Subcutaneous abdominal adipose tissue (tissue), 5 donors: Measurements from ENCODE around the gene ERLEC1.
A peak's percentile ranks its signal among the peaks of the same experiment; 100 is the strongest.

Experiments
- H3K27ac ChIP-seq: one replicate; pipeline ENCODE4 v1.7.0; 2013; ENCODE audit warnings: low read depth, mild to moderate bottlenecking, inconsistent platforms, low read length, moderate library complexity
- H3K27me3 ChIP-seq, 5 donors: one replicate each; pipeline ENCODE4 v1.7.0; 2013; ENCODE audit warnings: low read length in 5 of 5, inconsistent platforms in 1 of 5; ENCODE audit not compliant: control insufficient read depth in 5 of 5, insufficient read depth in 4 of 5
- H3K36me3 ChIP-seq, 5 donors: one replicate each; pipeline ENCODE4 v1.7.0; 2013; ENCODE audit warnings: low read length in 5 of 5; ENCODE audit not compliant: control insufficient read depth in 5 of 5, insufficient read depth in 5 of 5
- H3K4me1 ChIP-seq, 5 donors: one replicate each; pipeline ENCODE4 v1.7.0; 2013; ENCODE audit warnings: low read length in 5 of 5, mild to moderate bottlenecking in 3 of 5, moderate library complexity in 1 of 5; ENCODE audit not compliant: control insufficient read depth in 5 of 5, insufficient read depth in 5 of 5
- H3K4me3 ChIP-seq, 5 donors: one replicate each; pipeline ENCODE4 v1.7.0; 2013; ENCODE audit warnings: low read length in 5 of 5, low read depth in 1 of 5
- H3K9ac ChIP-seq, 5 donors: one replicate each; pipeline ENCODE4 v1.7.0; 2013; ENCODE audit warnings: low read length in 5 of 5, mild to moderate bottlenecking in 4 of 5, moderate library complexity in 3 of 5
- H3K9me3 ChIP-seq, 5 donors: one replicate each; pipeline ENCODE4 v1.7.0; 2013; ENCODE audit warnings: low read length in 5 of 5; ENCODE audit not compliant: control insufficient read depth in 5 of 5
- donor health status: healthy.
- donor health status: healthy.
- donor health status: healthy.
- donor health status: healthy.
- donor health status: healthy.

Gene ERLEC1

GRCh38 chr2:53780056-53780455 lies 6.8 kb upstream of the ERLEC1 start:
- Histone ChIP-seq H3K36me3 (no peaks in the 10 kb centered on the region), H3K4me1 (peaks cover 0 to 6% (median 3%) of the 10 kb centered on the region in 5 donors), H3K27ac (no peak overlapping the region), H3K9ac (no peak overlapping the region), H3K27me3 (no peaks in the 10 kb centered on the region), H3K9me3 (no peaks in the 10 kb centered on the region), H3K4me3 (no peak overlapping the region)

- no peaks in the 10 kb centered on the region for H3K36me3 ChIP-seq
- no peak overlapping the region for H3K4me3 ChIP-seq
- no peaks in the 10 kb centered on the region for H3K27me3 ChIP-seq
- H3K4me1 ChIP-seq, result peaks cover 3 to 25% (median 23%) of the 10 kb centered on the region in 5 donors
- H3K9me3 ChIP-seq, result no peaks in the 10 kb centered on the region
- H3K9ac ChIP-seq, result no peak overlapping the region
- no peak overlapping the region for H3K27ac ChIP-seq
These were observed 4.2 kb upstream of the ERLEC1 start for GRCh38 chr2:53782676-53783075.

- Histone ChIP-seq H3K9ac (peak overlapping the region in 1 of 5 donors; percentile 31), H3K36me3 (no peaks in the 10 kb centered on the region), H3K27me3 (no peaks in the 10 kb centered on the region), H3K9me3 (no peaks in the 10 kb centered on the region), H3K4me1 (peaks cover 5 to 34% (median 33%) of the 10 kb centered on the region in 5 donors), H3K4me3 (no peak overlapping the region), H3K27ac (no peak overlapping the region)
These were observed 2.4 kb upstream of the ERLEC1 start for GRCh38 chr2:53784436-53784835.

GRCh38 chr2:53785366-53785765 lies 1.5 kb upstream of the ERLEC1 start:
- Histone ChIP-seq H3K9ac (peak overlapping the region in 2 of 5 donors; percentile 80 to 92), H3K9me3 (no peaks in the 10 kb centered on the region), H3K27ac (no peak overlapping the region), H3K36me3 (no peaks in the 10 kb centered on the region), H3K4me3 (peak overlapping the region; percentile 97 to 100 (median 99)), H3K4me1 (peaks cover 5 to 34% (median 33%) of the 10 kb centered on the region in 5 donors), H3K27me3 (no peaks in the 10 kb centered on the region)

GRCh38 chr2:53786352-53786704 lies 516 bp upstream of the ERLEC1 start:
- H3K4me3 ChIP-seq, result peak overlapping the region; percentile 97 to 100 (median 99)
- no peaks in the 10 kb centered on the region for H3K36me3 ChIP-seq
- peaks cover 5 to 34% (median 33%) of the 10 kb centered on the region in 5 donors for H3K4me1 ChIP-seq
- peak overlapping the region; percentile 87 for H3K27ac ChIP-seq
- H3K9ac ChIP-seq, result peak overlapping the region; percentile 80 to 94 (median 92)
- H3K9me3 ChIP-seq, result no peaks in the 10 kb centered on the region
- H3K27me3 ChIP-seq, result no peaks in the 10 kb centered on the region

- H3K27me3 ChIP-seq, result no peaks in the 10 kb centered on the region
- H3K4me1 ChIP-seq, result peaks cover 5 to 34% (median 33%) of the 10 kb centered on the region in 5 donors
- peak overlapping the region; percentile 80 to 100 (median 92) for H3K9ac ChIP-seq
- no peaks in the 10 kb centered on the region for H3K36me3 ChIP-seq
- peak overlapping the region; percentile 97 to 100 (median 99) for H3K4me3 ChIP-seq
- peak overlapping the region; percentile 87 for H3K27ac ChIP-seq
- H3K9me3 ChIP-seq, result no peaks in the 10 kb centered on the region
These were observed 908 bp downstream of the ERLEC1 start for GRCh38 chr2:53787614-53788289.

GRCh38 chr2:53793261-53793660 lies 6.4 kb downstream of the ERLEC1 start:
- Histone ChIP-seq H3K9me3 (no peaks in the 10 kb centered on the region), H3K4me1 (peaks cover 0 to 4% (median 4%) of the 10 kb centered on the region in 5 donors), H3K27ac (no peak overlapping the region), H3K9ac (no peak overlapping the region), H3K27me3 (no peaks in the 10 kb centered on the region), H3K36me3 (peaks cover 11 to 29% (median 20%) of the 10 kb centered on the region in 5 donors), H3K4me3 (no peak overlapping the region)

- peaks cover 15 to 35% (median 23%) of the 10 kb centered on the region in 5 donors for H3K36me3 ChIP-seq
- H3K27me3 ChIP-seq, result no peaks in the 10 kb centered on the region
- H3K9ac ChIP-seq, result no peak overlapping the region
- H3K9me3 ChIP-seq, result no peaks in the 10 kb centered on the region
- no peak overlapping the region for H3K27ac ChIP-seq
- H3K4me1 ChIP-seq, result no peaks in the 10 kb centered on the region
- no peak overlapping the region for H3K4me3 ChIP-seq
These were observed 7.0 kb downstream of the ERLEC1 start for GRCh38 chr2:53793821-53794220.

- H3K9me3 ChIP-seq, result no peaks in the 10 kb centered on the region
- no peak overlapping the region for H3K4me3 ChIP-seq
- no peak overlapping the region for H3K9ac ChIP-seq
- no peaks in the 10 kb centered on the region for H3K4me1 ChIP-seq
- H3K27ac ChIP-seq, result no peak overlapping the region
- H3K27me3 ChIP-seq, result no peaks in the 10 kb centered on the region
- H3K36me3 ChIP-seq, result peaks cover 30 to 69% (median 56%) of the 10 kb centered on the region in 5 donors
These were observed 14.7 kb downstream of the ERLEC1 start for GRCh38 chr2:53801547-53801946.

GRCh38 chr2:53802617-53803151 lies 15.8 kb downstream of the ERLEC1 start:
- peaks cover 31 to 74% (median 58%) of the 10 kb centered on the region in 5 donors for H3K36me3 ChIP-seq
- no peaks in the 10 kb centered on the region for H3K27me3 ChIP-seq
- H3K9me3 ChIP-seq, result no peaks in the 10 kb centered on the region
- H3K4me3 ChIP-seq, result no peak overlapping the region
- H3K27ac ChIP-seq, result no peak overlapping the region
- H3K4me1 ChIP-seq, result no peaks in the 10 kb centered on the region
- no peak overlapping the region for H3K9ac ChIP-seq
